HEK293 (cell line): ENCODE data around the gene CDKN2A.
A peak's percentile ranks its signal among the peaks of the same experiment; 100 is the strongest.

ENCODE experiments used
- BCL11A ChIP-seq: fragments of 450-650 bp; formaldehyde crosslinking; IDR thresholded peaks from 2 replicates; pipeline ENCODE4 v1.5.1; 2016; ENCODE audit warnings: low read depth, missing biosample characterization, missing genetic modification characterization
- GFI1B ChIP-seq: fragments of 450-650 bp; formaldehyde crosslinking; IDR thresholded peaks from 2 replicates; pipeline ENCODE4 v1.5.1; 2016; ENCODE audit warnings: missing biosample characterization, missing genetic modification characterization
- GLI4 ChIP-seq: fragments of 450-650 bp; formaldehyde crosslinking; IDR thresholded peaks from 2 replicates; pipeline ENCODE4 v1.5.1; 2016; ENCODE audit warnings: missing biosample characterization, missing genetic modification characterization
- REPIN1 ChIP-seq: fragments of 450-650 bp; formaldehyde crosslinking; IDR thresholded peaks from 2 replicates; pipeline ENCODE4 v1.5.1; 2017; ENCODE audit warnings: missing biosample characterization, missing genetic modification characterization, low read depth
- SCRT1 ChIP-seq: fragments of 450-650 bp; formaldehyde crosslinking; IDR thresholded peaks from 2 replicates; pipeline ENCODE4 v1.5.1; 2016; ENCODE audit warnings: missing biosample characterization, missing genetic modification characterization, borderline replicate concordance
- WT1 ChIP-seq: fragments of 450-650 bp; formaldehyde crosslinking; IDR thresholded peaks from 2 replicates; pipeline ENCODE4 v1.5.1; 2016; ENCODE audit warnings: missing biosample characterization, missing genetic modification characterization
- YY2 ChIP-seq: fragments of 450-650 bp; formaldehyde crosslinking; IDR thresholded peaks from 2 replicates; pipeline ENCODE4 v1.5.1; 2016; ENCODE audit warnings: missing biosample characterization, missing genetic modification characterization
- ZBTB1 ChIP-seq: fragments of 450-650 bp; formaldehyde crosslinking; IDR thresholded peaks from 2 replicates; pipeline ENCODE4 v1.5.1; 2016; ENCODE audit warnings: missing biosample characterization, missing genetic modification characterization
- ZBTB20 ChIP-seq: fragments of 450-650 bp; formaldehyde crosslinking; IDR thresholded peaks from 2 replicates; pipeline ENCODE4 v1.5.1; 2016; ENCODE audit warnings: missing biosample characterization, missing genetic modification characterization
- ZBTB48 ChIP-seq: fragments of 450-650 bp; formaldehyde crosslinking; IDR thresholded peaks from 2 replicates; pipeline ENCODE4 v1.5.1; 2016; ENCODE audit warnings: missing biosample characterization, missing genetic modification characterization
- ZBTB7A ChIP-seq: fragments of 450-650 bp; formaldehyde crosslinking; IDR thresholded peaks from 2 replicates; pipeline ENCODE4 v1.5.1; 2016; ENCODE audit warnings: low read depth, missing biosample characterization, missing genetic modification characterization
- ZNF16 ChIP-seq: fragments of 450-650 bp; formaldehyde crosslinking; IDR thresholded peaks from 2 replicates; pipeline ENCODE4 v1.5.1; 2016; ENCODE audit warnings: low read depth, missing biosample characterization, missing genetic modification characterization
- ZNF214 ChIP-seq: fragments of 450-650 bp; formaldehyde crosslinking; IDR thresholded peaks from 2 replicates; pipeline ENCODE4 v1.5.1; 2017; ENCODE audit warnings: missing biosample characterization, mild to moderate bottlenecking, missing genetic modification characterization, borderline replicate concordance
- ZNF223 ChIP-seq: fragments of 450-650 bp; formaldehyde crosslinking; IDR thresholded peaks from 2 replicates; pipeline ENCODE4 v1.5.1; 2016; ENCODE audit warnings: missing biosample characterization, missing genetic modification characterization
- ZNF248 ChIP-seq: fragments of 450-650 bp; formaldehyde crosslinking; IDR thresholded peaks from 2 replicates; pipeline ENCODE4 v1.5.1; 2017; ENCODE audit warnings: missing biosample characterization, missing genetic modification characterization
- ZNF280D ChIP-seq: fragments of 450-650 bp; formaldehyde crosslinking; IDR thresholded peaks from 2 replicates; pipeline ENCODE4 v1.5.1; 2016; ENCODE audit warnings: missing biosample characterization, missing genetic modification characterization
- ZNF362 ChIP-seq: fragments of 450-650 bp; formaldehyde crosslinking; IDR thresholded peaks from 2 replicates; pipeline ENCODE4 v1.5.1; 2016; ENCODE audit warnings: missing biosample characterization, missing genetic modification characterization
- ZNF433 ChIP-seq: fragments of 450-650 bp; formaldehyde crosslinking; IDR thresholded peaks from 2 replicates; pipeline ENCODE4 v1.5.1; 2016; ENCODE audit warnings: missing biosample characterization, missing genetic modification characterization, low read depth
- ZNF501 ChIP-seq: fragments of 450-650 bp; formaldehyde crosslinking; IDR thresholded peaks from 2 replicates; pipeline ENCODE4 v1.5.1; 2016; ENCODE audit warnings: missing biosample characterization, missing genetic modification characterization
- ZNF624 ChIP-seq: fragments of 450-650 bp; formaldehyde crosslinking; IDR thresholded peaks from 2 replicates; pipeline ENCODE4 v1.5.1; 2017; ENCODE audit warnings: missing biosample characterization, missing genetic modification characterization
- ZNF639 ChIP-seq: fragments of 450-650 bp; formaldehyde crosslinking; IDR thresholded peaks from 2 replicates; pipeline ENCODE4 v1.5.1; 2016; ENCODE audit warnings: missing biosample characterization, missing genetic modification characterization
- ZNF645 ChIP-seq: fragments of 450-650 bp; formaldehyde crosslinking; IDR thresholded peaks from 2 replicates; pipeline ENCODE4; 2016; ENCODE audit warnings: missing biosample characterization, missing genetic modification characterization
- ZNF692 ChIP-seq: fragments of 450-650 bp; formaldehyde crosslinking; IDR thresholded peaks from 2 replicates; pipeline ENCODE4 v1.5.1; 2016; ENCODE audit warnings: missing biosample characterization, missing genetic modification characterization
- ZNF701 ChIP-seq: fragments of 450-650 bp; formaldehyde crosslinking; IDR thresholded peaks from 2 replicates; pipeline ENCODE4 v1.5.1; 2016; ENCODE audit warnings: missing biosample characterization, missing genetic modification characterization
- ZNF747 ChIP-seq: fragments of 450-650 bp; formaldehyde crosslinking; IDR thresholded peaks from 2 replicates; pipeline ENCODE4 v1.5.1; 2016; ENCODE audit warnings: missing biosample characterization, missing genetic modification characterization
- ZNF76 ChIP-seq: fragments of 450-650 bp; formaldehyde crosslinking; IDR thresholded peaks from 2 replicates; pipeline ENCODE4; 2016; ENCODE audit warnings: low read depth, missing biosample characterization, missing genetic modification characterization, borderline replicate concordance
- ZNF843 ChIP-seq: fragments of 450-650 bp; formaldehyde crosslinking; IDR thresholded peaks from 2 replicates; pipeline ENCODE4 v1.5.1; 2016; ENCODE audit warnings: missing biosample characterization, missing genetic modification characterization
- ZXDB ChIP-seq: fragments of 450-650 bp; formaldehyde crosslinking; IDR thresholded peaks from 2 replicates; pipeline ENCODE4 v1.5.1; 2016; ENCODE audit warnings: missing biosample characterization, missing genetic modification characterization
- TF ChIP-seq, protein P1 (sequence below): fragments of 450-650 bp; formaldehyde crosslinking; IDR thresholded peaks from 2 replicates; pipeline ENCODE4 v1.5.1; 2017; ENCODE audit warnings: missing biosample characterization, missing genetic modification characterization
- TF ChIP-seq, protein P2 (sequence below): fragments of 450-650 bp; formaldehyde crosslinking; IDR thresholded peaks from 2 replicates; pipeline ENCODE4 v1.5.1; 2016; ENCODE audit warnings: missing biosample characterization, missing genetic modification characterization

CDKN2A gene

DNA sequence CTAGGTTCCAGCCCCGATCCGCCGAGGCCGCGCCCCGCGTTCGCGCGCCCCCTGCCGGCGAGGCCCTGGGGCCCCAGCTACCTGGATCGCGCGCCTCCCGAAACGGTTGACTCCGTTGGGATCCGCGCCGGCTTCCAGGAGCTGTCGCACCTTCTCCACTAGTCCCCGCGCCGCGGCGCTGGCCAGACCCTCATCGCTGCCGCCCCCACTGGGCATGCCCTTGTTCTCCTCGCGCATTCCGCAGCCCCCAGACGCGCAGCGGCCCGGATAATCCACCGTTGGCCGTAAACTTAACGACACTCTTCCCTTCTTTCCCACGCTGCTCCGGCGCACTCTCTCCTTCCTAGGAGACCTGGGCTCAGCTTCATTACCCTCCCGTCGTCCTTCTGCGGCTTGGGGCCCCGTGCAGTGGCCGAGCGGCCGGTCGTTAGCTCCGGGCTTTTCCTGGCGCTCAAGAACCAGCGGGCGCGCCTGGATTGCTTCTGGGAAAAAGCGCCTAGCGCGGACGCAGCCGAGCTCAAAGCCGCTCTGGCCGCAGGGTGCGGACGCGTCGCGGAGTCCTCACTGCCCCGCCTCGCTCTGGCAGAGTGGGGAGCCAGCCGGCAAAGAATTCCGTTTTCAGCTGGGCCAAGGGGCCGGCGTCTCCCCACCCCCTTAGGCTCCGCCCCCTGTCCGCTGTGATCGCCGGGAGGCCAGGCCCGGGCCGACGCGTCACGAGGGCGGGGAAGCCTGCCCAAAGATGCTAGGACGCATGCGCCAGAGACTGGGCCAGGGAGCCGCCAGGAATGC lies 14.7 kb upstream of the CDKN2A start, which contains the start of gene CDKN2B (continued):
- TF ChIP-seq ZNF214 (tag by site-specific recombination) (no peak), ZNF747 (tag by site-specific recombination) (no peak), ZNF501 (tag by site-specific recombination) (peak; percentile 87), ZBTB1 (no peak), ZNF76 (tag by site-specific recombination) (peak; percentile 86), GFI1B (no peak), ZNF692 (tag by site-specific recombination) (0 out of 2 replicates have a peak, but pooled peaks have one; percentile 45), WT1 (no peak), ZNF433 (tag by site-specific recombination) (no peak), YY2 (no peak), ZNF248 (no peak), ZNF362 (tag by site-specific recombination) (no peak), GLI4 (tag by site-specific recombination) (no peak), ZNF645 (tag by site-specific recombination) (no peak), ZBTB20 (tag by site-specific recombination) (peak; percentile 63; the same call in 1 of the 2 replicates), ZNF280D (tag by site-specific recombination) (no peak), SCRT1 (no peak), BCL11A (tag by site-specific recombination) (no peak), ZNF701 (tag by site-specific recombination) (no peak), ZBTB7A (tag by site-specific recombination) (0 out of 2 replicates have a peak, but pooled peaks have one; percentile 53), REPIN1 (tag by site-specific recombination) (peak; percentile 30; the same call in 1 of the 2 replicates), ZNF624 (tag by site-specific recombination) (no peak), ZNF639 (tag by site-specific recombination) (no peak), ZNF223 (tag by site-specific recombination) (no peak), ZNF16 (tag by site-specific recombination) (no peak), ZXDB (tag by site-specific recombination) (peak; percentile 74), ZBTB48 (tag by site-specific recombination) (peak; percentile 63; the same call in 1 of the 2 replicates), ZNF843 (tag by site-specific recombination) (peak; percentile 25; the same call in 1 of the 2 replicates)
- TF ChIP-seq, protein P1, sequence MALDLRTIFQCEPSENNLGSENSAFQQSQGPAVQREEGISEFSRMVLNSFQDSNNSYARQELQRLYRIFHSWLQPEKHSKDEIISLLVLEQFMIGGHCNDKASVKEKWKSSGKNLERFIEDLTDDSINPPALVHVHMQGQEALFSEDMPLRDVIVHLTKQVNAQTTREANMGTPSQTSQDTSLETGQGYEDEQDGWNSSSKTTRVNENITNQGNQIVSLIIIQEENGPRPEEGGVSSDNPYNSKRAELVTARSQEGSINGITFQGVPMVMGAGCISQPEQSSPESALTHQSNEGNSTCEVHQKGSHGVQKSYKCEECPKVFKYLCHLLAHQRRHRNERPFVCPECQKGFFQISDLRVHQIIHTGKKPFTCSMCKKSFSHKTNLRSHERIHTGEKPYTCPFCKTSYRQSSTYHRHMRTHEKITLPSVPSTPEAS (tag by site-specific recombination): 0 out of 2 replicates have a peak, but pooled peaks have one; percentile 22
- TF ChIP-seq, protein P2, sequence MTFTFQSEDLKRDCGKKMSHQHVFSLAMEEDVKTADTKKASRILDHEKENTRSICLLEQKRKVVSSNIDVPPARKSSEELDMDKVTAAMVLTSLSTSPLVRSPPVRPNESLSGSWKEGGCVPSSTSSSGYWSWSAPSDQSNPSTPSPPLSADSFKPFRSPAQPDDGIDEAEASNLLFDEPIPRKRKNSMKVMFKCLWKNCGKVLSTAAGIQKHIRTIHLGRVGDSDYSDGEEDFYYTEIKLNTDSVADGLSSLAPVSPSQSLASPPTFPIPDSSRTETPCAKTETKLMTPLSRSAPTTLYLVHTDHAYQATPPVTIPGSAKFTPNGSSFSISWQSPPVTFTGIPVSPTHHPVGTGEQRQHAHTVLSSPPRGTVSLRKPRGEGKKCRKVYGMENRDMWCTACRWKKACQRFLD (tag by site-specific recombination): no peak
